ENCODE data around the gene ABHD15. TPM values are rescaled to one million over a fixed set of nuclear protein-coding genes. Genes with fewer than 3 reads are reported as not detected.

ABHD15 gene
- total and polyA plus RNA-seq, 10 donors, result 5.7 to 23.8 (median 13.6) TPM

DNA sequence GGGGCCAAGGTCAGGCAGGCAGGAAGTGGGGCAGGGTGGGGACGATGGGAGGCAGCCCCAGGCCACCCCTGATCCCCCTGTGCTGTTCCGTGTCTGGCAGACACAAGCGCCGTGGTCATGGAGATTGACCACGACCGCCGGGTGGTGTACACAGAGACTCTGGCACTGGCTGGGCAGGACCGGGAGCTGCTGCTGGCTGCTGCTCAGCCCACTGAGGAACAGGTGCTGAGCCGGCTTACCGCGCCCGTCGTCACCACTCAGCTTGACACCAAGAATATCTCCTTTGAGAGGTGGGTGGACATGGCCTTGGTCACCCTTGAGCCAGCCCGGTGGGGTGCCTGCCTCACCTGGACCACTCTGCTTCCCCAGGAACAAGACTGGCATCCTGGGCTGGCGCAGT is 42.1 kb upstream of the ABHD15 start:
- no peak for DNase-seq
- intact Hi-C loops (cut with DNase I; ENCODE audit: low total_unique reads), result no loop called here
- H3K4me3 ChIP-seq, result no peak overlapping the region
- no peak overlapping the region for H3K27ac ChIP-seq
- TF ChIP-seq, protein P1, sequence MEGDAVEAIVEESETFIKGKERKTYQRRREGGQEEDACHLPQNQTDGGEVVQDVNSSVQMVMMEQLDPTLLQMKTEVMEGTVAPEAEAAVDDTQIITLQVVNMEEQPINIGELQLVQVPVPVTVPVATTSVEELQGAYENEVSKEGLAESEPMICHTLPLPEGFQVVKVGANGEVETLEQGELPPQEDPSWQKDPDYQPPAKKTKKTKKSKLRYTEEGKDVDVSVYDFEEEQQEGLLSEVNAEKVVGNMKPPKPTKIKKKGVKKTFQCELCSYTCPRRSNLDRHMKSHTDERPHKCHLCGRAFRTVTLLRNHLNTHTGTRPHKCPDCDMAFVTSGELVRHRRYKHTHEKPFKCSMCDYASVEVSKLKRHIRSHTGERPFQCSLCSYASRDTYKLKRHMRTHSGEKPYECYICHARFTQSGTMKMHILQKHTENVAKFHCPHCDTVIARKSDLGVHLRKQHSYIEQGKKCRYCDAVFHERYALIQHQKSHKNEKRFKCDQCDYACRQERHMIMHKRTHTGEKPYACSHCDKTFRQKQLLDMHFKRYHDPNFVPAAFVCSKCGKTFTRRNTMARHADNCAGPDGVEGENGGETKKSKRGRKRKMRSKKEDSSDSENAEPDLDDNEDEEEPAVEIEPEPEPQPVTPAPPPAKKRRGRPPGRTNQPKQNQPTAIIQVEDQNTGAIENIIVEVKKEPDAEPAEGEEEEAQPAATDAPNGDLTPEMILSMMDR (IDR thresholded peaks at IDR 0.05 in 8 of 11, conservative IDR thresholded peaks at IDR 0.05 in 3 of 11), result no peak
- TF ChIP-seq POLR2A (IDR thresholded peaks at IDR 0.05) (no peak), POLR2AphosphoS5 (IDR thresholded peaks at IDR 0.05) (no peak)
- H3K4me1 ChIP-seq, result peaks cover 6 to 16% (median 14%) of the 10 kb centered on the region in 6 donors
- 80 to 93% (median 88%) methylated on average over 6 to 15 of the region's 15 CpGs for WGBS, 5 donors
- no peaks in the 10 kb centered on the region for H3K9me3 ChIP-seq
- no peaks in the 10 kb centered on the region for H3K36me3 ChIP-seq
- peaks cover 0 to 16% (median 0%) of the 10 kb centered on the region in 7 donors for H3K27me3 ChIP-seq (replicated peaks in 1 of 7)

DNA sequence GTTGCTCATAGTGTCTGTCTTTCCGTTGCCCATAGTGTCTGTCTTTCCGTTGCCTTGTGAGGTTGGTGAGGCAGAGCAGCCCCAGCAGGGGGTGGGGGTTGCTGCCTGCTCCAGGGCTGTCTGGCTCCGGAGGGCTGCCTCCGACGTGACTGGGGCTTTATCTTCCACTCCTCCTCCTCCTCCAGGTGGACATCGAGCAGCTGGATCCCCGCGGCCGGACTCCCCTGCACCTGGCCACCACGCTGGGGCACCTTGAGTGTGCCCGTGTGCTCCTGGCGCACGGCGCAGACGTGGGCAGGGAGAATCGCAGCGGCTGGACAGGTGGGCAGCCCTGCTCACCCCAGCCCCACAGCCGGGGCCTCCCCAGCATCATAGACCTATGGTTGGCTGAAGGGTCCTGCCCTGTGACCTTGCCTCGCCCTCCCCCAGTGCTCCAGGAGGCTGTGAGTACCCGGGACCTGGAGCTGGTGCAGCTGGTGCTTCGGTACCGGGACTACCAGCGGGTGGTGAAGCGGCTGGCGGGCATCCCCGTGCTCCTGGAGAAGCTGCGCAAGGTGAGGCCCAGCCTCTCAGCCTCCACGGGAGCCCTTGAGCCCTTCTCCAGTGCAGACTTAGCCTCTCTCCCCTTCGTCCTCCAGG is 40.8 kb upstream of the ABHD15 start:
- Histone ChIP-seq H3K27me3 (replicated peaks in 1 of 7) (peaks cover 0 to 3% (median 0%) of the 10 kb centered on the region in 7 donors), H3K9me3 (no peaks in the 10 kb centered on the region), H3K4me1 (peaks cover 0 to 3% (median 1%) of the 10 kb centered on the region in 6 donors), H3K36me3 (no peaks in the 10 kb centered on the region), H3K4me3 (no peak overlapping the region), H3K27ac (no peak overlapping the region)
- DNase-seq, result no peak
- TF ChIP-seq POLR2A (IDR thresholded peaks at IDR 0.05), result no peak
- TF ChIP-seq, protein P1 (IDR thresholded peaks at IDR 0.05 in 8 of 11, conservative IDR thresholded peaks at IDR 0.05 in 3 of 11), result no peak
- no peak for TF ChIP-seq POLR2AphosphoS5 (IDR thresholded peaks at IDR 0.05)
- WGBS, 5 donors, result 84 to 95% (median 93%) methylated on average over 14 to 29 of the region's 29 CpGs
- intact Hi-C loops (cut with DNase I; ENCODE audit: low total_unique reads), result no loop called here

DNA sequence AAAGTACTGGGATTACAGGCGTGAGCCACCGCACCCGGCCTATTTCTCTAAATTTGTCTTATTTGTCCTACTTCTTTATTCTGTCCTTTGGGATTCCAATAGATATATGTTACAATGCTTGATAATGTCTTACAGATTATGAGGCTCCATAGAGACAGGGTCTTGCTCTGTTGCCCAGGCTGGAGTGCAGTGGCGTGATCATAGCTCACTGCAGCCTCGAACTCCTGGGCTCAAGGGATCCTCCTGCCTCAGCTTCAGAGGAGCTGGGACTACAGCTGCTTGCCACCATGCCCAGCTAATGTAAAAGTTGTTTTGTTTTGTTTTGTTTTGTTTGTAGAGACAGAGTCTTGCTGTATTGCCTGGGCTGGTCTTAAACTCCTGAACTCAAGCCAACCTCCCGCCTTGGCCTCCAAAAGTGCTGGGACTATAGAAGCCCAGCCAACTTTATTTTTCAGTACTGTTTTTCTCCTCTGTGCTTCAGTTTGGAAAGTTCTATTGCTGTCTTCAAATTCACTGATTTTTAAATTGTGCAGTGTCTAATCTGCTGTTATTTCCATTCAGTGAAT is 36.4 kb upstream of the ABHD15 start:
- Histone ChIP-seq H3K36me3 (no peaks in the 10 kb centered on the region), H3K27ac (no peak overlapping the region), H3K9me3 (no peaks in the 10 kb centered on the region), H3K4me3 (no peak overlapping the region), H3K4me1 (no peaks in the 10 kb centered on the region), H3K27me3 (replicated peaks in 1 of 7) (no peaks in the 10 kb centered on the region)
- TF ChIP-seq POLR2A (IDR thresholded peaks at IDR 0.05) (no peak), POLR2AphosphoS5 (IDR thresholded peaks at IDR 0.05) (no peak)
- TF ChIP-seq, protein P1 (IDR thresholded peaks at IDR 0.05 in 8 of 11, conservative IDR thresholded peaks at IDR 0.05 in 3 of 11), result no peak
- DNase-seq, result no peak
- WGBS, 5 donors, result 95 to 99% (median 96%) methylated on average over 6 of the region's 6 CpGs
- intact Hi-C loops (cut with DNase I; ENCODE audit: low total_unique reads), result no loop called here

DNA sequence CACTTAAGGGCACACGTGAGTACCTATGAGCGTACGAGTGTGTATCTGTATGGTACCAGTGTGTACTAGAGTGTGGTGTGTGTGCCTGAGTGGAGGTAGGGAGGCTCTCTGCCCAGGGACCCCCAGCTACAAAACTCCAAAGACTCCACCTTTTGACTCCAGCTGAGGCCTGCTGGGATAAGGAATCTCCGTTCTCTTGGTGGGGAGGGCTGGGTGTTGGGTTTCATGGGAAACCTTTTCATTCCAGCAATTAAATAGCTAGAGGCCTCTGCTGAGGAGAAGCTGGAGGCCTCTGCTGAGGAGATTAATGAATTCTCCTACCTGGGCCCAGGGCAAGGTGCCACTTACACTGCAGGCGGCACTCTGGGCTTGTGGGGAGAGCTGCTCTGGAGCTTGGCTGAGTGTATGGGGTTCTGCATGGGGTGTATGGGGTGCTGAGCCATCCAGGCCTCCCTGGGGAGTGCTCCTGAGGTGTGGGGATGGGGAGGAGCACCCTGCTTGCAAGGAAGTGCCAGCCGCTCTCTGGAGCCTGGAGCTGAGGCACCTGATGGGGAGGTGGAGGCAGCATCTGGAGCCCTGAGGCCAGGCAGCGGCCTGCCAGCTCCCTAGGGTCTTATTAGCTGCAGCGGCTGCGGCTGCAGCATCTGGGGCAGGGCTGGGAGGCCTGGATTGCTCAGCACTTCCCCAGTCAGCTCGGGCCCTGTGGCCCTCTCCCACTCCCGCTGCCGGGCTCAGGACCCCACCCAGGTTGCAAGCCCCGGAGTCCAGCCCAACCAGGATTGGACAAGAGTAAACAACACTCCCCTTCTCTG is 30.7 kb upstream of the ABHD15 start:
- Histone ChIP-seq H3K9me3 (no peaks in the 10 kb centered on the region), H3K27me3 (replicated peaks in 1 of 7) (peaks cover 0 to 22% (median 5%) of the 10 kb centered on the region in 7 donors), H3K27ac (no peak overlapping the region), H3K4me3 (no peak overlapping the region), H3K4me1 (peaks cover 6 to 21% (median 15%) of the 10 kb centered on the region in 6 donors), H3K36me3 (no peaks in the 10 kb centered on the region)
- WGBS, 5 donors, result 78 to 85% (median 83%) methylated on average over 8 to 13 of the region's 13 CpGs
- intact Hi-C loops (cut with DNase I; ENCODE audit: low total_unique reads), result no loop called here
- TF ChIP-seq POLR2AphosphoS5 (IDR thresholded peaks at IDR 0.05), result no peak
- TF ChIP-seq, protein P1 (IDR thresholded peaks at IDR 0.05 in 8 of 11, conservative IDR thresholded peaks at IDR 0.05 in 3 of 11), result no peak
- TF ChIP-seq POLR2A (IDR thresholded peaks at IDR 0.05), result no peak
- peak; percentile 65 for DNase-seq

Data from spleen (tissue), 11 donors.